GM19238 (cell line): ENCODE data around the gene CELA2A.
"Not testable (repeated sequence)": the region's sequence is repeated elsewhere in the genome, so short reads cannot be mapped to it uniquely, and the experiment has no call there.

Source experiments
- DNase-seq: peaks from one replicate; pipeline ENCODE4 v3.0.0; 2011; ENCODE audit warnings: low spot score; ENCODE audit not compliant: insufficient read length

CELA2A gene

GRCh38 chr1:15444468-15445389 lies 11.8 kb upstream of the CELA2A start:
- no peak for DNase-seq

DNA sequence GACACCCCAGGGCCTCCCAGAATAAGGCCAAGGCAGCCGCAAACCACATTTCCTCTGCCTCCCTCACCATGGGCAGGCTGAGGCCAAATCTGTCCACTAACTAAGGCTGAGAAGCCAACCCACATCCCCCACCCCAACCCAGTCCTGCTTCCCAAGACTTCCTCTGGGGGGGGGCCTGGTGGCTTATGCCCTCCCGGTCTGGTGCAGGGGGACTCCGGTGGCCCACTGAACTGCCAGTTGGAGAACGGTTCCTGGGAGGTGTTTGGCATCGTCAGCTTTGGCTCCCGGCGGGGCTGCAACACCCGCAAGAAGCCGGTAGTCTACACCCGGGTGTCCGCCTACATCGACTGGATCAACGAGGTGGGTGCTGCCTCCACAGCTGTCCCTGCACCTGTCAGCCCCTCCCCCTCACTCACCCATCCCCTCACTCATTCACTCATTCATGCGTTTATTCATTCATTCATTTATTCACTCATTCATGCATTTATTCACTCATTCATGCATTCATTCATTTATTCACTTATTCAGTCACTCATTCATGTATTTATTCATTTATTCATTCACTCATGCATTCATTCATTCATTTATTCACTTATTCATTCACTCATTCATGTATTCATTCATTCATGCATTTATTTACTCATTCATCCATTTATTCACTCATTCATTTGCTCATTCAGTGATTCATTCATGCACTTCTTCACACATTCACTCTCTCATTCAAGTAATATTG lies 11.0 kb upstream of the CELA2A start:
- DNase-seq = no peak

GRCh38 chr1:15446212-15446611 lies 10.3 kb upstream of the CELA2A start:
- DNase-seq = no peak

DNA sequence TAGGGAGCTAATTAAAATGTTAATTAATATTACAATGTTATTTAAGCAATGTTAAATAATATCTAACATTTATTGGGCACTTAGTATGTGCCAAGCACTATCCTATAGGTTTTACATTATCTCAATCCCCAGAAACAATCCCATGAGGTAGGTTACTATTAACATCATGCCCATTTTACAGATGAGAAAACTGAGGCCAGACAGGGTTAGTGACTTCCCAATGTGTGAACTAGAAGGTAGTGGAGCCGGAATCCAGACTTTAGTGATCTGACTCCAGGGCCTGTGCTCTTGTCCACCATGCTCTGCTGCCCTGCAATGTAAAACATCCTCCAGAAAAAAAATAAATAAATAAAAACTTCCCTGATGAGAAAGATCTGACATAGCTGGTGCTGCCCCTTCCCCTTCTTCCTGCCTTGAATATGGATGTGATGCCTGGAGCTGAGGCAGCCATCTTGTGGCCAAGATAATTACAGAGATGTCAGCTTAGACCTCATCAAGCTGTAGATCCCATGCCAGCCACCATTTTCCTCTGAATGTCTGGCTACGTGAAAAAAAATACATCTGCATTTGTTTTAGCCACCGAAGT lies 7.6 kb upstream of the CELA2A start:
- no peak for DNase-seq

DNA sequence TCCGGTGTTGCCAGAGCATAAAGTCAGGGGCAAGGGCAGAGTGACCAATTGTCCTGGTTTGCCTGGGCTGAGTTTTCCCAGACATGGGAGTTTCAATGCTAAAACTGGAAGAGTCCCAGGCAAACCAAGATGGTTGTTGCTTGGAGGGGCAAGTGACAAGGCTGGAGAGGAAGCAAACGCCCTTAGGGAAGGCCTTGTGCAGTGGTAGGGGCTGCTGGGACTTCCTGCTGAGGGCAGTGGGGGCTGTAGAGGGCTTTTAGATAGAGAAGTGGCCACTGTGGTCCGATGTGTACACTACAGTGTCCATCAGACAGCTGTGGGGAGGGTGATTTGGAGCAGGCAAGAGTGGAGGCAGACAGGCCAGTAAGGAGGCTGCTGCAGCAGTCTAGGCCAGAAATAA lies 7.0 kb upstream of the CELA2A start:
- no peak for DNase-seq

DNA sequence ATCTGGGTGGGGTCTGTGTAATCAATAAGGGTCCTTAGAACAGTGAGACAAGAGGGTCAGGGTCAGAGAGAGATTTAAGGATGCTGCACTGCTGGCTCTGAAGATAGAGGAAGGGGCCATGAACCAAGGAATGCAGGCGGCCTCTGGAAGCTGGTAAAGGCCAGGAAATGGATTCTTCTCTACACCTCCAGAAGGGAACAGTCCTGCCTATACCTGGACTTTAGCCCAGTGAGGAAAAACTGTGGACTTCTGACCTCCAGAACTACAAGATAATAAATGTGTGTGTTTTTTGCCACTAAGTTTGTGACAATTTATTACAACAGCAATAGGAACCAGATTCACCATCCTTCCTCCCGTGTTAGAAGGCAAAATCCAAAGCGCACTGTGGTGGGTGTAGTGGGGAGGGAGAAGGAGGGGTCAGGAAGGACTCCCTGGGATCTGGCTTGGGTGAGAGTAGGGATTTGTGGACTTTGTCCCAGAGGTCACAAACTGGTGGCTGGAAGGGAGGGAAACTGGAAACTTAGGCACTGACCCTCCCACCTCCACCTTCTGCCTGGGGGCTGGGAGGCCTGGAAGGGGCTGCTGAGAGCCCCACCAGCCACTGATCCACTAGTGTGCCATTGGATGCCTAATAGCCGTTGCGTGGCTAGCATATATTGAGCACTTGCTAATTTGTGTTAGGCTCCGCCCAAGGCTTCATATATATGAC lies 5.4 kb upstream of the CELA2A start:
- DNase-seq = no peak

- DNase-seq = no peak
These were observed 4.3 kb upstream of the CELA2A start for GRCh38 chr1:15452216-15452615.

GRCh38 chr1:15452866-15453571 lies 3.5 kb upstream of the CELA2A start:
- DNase-seq = no peak

GRCh38 chr1:15453734-15454133 lies 2.8 kb upstream of the CELA2A start:
- DNase-seq = no peak

DNA sequence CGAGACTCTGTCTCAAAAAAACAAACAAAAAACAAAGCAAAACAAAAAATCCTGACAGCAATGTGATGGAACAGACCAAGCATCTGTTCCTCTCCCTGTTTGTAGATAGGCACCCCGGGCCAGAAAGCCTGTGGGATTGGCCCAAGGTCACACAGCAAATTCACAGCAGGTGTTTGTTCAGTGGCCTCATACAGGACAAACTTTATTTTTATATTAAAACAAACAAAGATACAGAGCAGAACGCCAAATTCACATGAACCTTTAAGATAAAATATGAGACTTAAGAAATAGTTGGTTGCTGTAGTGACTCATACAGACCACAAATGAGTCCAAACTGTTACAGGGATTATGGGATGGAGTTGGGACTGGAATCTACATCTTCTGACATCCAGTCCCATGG lies 2.3 kb upstream of the CELA2A start:
- no peak for DNase-seq

- no peak for DNase-seq
These were observed 1.0 kb upstream of the CELA2A start for GRCh38 chr1:15455522-15455921.

DNA sequence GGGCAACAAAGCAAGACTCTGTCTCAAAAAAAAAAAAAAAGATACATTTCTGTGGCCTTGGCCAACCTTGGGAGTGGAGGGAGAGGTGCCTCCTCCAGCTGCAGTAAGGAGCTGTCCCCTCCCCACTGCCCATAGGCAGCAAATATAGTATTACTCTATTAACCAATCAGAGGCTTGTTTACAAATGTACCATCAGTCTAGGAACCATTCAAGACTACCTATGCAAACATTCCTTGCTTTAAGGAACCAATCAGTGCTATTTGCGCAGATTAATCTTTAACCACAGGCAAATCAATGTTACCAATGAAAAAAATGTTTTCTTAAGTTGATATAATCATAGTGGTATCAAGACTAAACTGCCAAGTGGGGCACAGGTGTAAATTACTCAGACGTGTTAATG lies 1.1 kb downstream of the CELA2A start:
- DNase-seq = no peak

- not testable (repeated sequence) for DNase-seq
These were observed 1.9 kb downstream of the CELA2A start for GRCh38 chr1:15458388-15458787.

- no peak for DNase-seq
These were observed 3.5 kb downstream of the CELA2A start for GRCh38 chr1:15459771-15460707.

DNA sequence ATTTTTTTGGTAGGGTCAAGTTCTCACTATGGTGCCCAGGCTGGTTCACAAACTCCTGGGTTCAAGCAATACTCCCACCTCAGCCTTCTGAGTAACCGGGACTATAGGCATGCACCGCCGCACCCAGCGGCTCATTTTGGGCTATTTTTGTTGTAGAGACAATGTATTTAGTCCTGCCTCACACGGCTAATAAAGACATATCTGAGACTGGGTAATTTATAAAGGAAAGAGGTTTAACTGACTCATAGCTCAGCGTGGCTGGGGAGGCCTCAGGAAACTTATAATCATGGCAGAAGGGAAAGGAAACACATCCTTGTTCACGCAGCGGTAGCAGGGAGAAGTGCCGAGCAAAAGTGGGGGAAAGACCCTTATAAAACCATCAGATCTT lies 4.2 kb downstream of the CELA2A start:
- no peak for DNase-seq

DNA sequence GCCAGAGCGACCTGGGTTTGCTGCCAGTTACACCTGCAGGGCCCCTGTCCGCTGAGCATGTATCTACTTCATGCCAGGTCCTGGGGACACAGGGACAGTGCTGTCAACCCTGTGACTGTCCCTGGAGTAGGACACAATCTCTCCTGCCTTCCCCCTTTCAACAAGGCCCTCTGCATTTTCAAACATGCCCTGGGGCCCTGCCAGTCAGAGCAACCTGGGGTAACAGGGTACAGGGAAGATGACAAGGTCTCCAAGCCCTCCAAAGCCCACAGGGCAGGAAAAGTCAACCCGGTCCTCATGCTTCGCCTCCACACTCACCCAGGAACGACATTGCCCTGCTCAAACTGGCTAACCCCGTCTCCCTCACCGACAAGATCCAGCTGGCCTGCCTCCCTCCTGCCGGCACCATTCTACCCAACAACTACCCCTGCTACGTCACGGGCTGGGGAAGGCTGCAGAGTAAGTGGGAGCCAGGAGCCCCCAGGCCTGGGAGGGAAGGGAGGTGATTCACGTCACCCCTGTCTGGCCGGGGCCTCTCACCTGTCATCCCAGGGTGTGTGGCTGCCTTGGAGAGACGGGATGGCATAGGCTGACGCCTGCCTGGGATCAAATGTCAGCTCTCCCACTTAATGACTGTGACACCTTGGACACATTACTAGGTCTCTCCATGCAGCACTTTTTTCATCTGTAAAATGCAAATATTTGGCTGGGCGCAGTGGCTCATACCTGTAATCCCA lies 6.7 kb downstream of the CELA2A start:
- not testable (repeated sequence) for DNase-seq

- not testable (repeated sequence) for DNase-seq
These were observed 7.4 kb downstream of the CELA2A start for GRCh38 chr1:15463926-15464322.

DNA sequence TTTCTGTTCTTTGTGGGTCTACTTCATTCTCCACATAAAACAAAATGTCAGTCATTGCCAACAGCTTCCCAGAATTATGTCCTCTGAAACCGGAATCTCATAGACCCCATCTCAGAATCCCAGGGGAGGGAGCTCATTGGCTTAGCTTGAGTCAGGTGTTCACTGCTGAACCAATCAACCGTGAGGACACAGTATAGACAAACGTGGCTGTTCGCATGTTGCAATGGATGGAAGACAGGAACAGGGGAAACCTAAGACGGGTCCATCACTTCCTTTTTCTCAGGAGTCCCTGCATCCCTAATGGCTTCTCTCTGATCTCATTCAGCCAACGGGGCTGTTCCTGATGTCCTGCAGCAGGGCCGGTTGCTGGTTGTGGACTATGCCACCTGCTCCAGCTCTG lies 9.1 kb downstream of the CELA2A start:
- no peak for DNase-seq

DNA sequence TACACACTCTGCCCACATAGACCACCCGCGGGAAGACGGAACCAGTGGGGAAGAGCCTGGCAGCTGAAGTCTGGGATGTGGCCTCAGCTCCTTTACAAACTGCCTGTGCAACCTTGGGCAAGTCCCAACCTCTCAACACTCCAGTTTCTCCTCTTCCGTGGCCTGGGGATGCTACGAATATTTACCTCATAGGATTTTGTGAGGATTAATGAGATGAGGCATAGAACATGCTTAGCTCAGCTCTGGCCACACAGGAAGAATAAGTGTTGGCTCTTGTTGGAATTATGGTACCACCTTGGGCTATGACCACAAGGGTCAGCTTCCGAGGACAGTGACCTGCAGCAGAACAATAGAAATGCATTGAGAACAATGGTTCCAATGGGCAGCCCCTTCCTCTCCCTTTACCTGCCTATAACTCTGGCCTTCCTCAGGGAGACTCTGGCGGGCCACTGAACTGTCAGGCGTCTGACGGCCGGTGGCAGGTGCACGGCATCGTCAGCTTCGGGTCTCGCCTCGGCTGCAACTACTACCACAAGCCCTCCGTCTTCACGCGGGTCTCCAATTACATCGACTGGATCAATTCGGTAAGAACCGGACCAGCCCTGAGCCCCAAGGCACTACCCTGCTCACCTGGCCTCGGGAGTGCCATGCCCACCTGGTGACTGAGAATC lies 10.6 kb downstream of the CELA2A start:
- not testable (repeated sequence) for DNase-seq
